ENCODE measurements around the gene SIRPB2.

Gene SIRPB2

DNA sequence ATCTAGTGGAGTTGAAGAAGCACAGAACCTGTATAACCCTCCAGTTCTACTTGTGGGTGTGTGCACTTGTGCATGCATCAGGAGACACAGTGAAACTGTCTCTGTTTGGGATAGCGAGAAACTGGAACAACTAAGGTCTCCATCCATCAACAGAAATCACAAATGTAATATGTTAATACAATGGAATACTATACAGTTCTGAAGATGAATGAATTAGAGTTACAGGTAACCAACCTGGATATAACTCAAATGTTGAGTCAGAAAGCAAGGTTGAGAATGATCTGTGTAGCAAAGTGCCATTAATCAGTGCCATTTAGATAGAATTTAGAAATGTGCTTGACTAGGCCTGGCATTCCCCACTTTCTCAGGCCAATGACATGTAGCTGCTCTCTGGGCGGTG is 20.0 kb downstream of the SIRPB2 start:
- DNase-seq (ENCODE audit: low spot score), result no peak

DNA sequence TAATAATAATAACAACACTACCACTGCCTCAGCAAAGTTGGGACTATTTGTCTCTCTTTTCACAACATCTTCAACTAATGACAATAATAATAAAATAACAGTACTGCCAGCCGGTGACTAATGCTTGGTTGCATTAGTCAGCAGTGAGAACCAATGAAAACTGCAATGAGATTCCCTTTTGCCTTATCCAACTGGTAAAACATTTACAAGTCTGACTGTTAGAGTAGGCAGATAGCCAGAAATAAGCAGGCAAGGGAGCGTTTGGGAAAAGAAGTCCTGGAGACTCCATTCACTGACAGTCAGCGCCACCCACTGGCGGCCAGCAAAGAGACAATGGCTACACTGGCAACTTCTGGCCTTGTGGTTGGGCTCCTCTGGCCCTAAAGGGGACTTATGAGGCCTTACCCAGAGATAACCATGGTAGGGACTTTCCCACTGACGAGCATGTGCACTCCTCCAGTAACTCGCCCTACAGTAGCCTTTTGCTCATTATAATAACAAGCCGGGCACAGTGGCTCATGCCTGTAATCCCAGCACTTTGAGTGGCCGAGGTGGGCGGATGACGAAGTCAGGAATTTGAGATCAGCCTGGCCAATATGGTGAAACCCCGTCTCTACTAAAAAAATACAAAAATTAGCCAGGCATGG is 21.2 kb downstream of the SIRPB2 start:
- DNase-seq (ENCODE audit: low spot score), result peak; percentile 84

DNA sequence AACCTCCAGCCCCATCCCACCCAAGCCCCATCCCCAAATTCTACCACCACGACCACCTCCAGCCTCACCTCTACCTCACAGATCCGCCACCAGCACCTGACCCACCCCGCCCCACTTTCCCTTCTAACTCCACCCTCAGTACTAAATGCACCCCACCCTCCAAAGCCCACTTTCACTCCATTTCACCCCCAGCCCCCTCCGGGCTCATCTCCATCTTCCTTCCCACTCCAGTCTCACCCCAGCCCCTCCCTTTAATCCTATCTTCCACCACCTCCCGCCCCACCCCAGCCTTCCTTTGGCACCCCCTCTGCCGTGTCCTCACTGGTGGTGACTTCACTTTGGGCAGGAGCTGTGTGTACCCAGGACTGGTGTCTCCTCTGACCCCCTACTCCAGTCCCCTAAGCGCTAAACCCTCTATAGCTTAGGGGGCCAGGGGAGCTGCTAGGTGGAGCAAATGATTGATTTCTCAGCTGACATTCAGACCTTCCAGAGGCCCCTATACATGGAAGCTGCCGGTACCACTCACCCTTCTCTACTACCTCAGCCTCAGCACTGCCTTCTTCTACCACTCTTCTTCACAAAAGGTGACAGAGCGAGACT is 21.8 kb downstream of the SIRPB2 start:
- DNase-seq (ENCODE audit: low spot score), result no peak

DNA sequence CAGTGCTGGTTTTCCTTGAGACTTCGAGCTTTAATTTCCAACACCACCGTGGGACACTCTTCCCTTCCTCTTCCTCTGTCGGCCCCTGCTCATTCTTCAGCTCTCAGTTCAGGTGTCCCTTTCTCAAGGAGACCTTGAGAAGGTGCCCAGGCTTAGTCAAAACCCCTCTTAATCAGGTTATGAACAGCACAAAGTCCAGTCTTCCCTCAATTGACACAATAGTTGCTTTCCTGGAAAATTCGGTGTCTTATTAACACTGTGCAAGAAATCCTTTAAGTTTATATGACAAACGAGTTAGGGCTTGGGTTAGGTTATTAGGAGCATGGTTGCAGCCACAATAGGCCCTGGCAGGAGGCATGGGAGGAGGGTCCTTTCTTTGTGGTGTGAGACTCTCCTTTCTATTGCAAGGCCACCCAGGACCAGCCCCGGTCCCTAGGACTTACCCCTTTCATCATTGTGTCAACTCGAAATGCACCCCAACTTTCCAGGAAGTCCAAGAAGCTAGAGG is 23.0 kb downstream of the SIRPB2 start:
- DNase-seq (ENCODE audit: low spot score), result no peak

DNA sequence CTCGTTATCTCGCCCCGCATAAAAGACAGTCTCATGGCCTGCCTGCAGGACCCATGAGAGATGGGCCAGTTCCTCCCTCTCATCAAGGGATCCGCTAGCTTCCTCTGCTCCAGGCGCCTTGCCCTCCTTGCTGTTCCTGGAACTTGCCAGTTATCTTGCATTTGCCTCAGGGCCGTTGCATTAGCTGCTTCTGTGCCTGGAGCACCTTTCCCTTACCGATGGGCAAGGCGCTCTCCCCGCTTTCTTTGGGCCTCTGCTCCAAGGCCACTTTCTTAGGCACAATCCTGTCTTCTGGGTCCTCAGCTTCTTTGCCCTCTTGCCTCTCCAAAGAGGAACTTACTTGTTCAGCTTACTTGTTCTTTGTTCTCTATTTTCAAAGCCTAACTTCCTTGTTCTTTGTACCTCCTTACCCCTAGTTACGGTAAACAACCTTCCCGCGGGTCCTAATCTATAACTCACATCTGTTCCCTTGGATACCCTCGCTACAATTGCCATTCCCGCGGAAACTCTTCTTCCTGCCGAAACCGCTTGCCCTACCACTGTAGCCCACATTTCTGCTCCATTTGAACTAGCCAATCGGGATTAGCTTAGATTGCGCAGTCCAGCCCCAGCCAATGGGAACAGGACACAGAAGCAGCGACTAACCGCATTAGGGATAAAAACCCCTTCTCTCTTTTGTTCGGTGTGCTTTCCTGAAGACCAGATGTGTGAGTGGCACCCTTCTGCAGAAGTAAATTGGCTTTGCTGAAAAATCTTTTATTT is 23.7 kb downstream of the SIRPB2 start:
- DNase-seq (ENCODE audit: low spot score), result peak; percentile 53

DNA sequence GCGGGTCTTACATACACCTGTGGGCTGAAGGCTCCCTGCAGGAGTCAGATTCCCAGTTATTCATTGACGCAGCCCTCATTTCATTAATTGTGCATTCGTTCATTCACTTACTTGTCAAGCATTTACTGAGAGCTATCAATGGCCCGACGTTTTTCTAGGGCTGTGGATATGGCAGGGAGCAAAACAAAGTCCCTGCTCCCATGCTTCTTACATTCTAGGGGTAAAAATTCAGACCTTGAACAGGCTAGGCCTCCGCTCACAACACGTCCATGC is 24.2 kb downstream of the SIRPB2 start:
- no peak for DNase-seq (ENCODE audit: low spot score)

DNA sequence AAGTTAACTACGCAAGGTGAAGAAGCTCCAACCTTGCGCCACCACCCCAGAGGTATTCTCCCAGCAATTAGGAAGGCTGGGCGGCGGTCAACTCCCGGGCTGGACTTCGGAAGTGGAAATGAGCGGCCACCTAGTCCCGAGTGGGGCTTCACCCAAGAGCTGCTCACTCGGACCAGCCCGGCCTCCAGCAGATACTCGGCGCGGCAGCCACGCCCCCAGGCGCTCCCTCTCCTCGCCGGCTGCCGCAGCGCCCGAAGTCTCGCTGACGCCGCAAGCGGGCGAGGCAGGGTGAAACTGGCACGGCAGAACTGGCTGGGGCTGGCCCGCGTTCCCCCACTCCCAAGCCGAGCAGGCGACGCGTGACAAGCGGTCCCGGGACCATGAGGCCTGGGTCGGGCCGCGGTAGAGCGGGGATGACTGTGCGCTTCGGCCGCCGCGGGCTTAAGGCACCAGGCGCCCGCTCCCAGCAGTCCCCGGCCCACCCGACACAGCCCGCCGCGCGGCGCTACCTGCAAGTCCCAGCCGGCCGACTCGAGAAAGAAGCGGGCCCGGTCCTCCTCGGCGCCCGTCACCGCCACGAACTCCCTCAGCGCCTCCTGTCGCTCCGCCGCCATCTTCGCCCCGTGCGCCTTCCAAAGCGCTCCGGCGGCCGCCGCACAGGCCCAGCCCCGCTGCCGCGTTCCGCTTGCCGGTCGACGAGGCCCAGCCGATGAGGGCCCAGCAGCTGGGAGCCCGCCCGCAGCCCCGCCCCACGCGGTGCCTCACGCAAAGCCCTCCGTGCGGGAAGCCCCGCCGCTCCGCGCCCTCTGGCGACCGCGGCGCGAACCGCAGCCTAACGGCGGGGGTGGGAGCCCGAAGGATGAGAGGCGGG is 24.8 kb downstream of the SIRPB2 start, which contains the start of gene NSFL1C:
Gene NSFL1C, minus strand, starts transcription at position 639 of the 871 bp plus-strand sequence. Its CDS starts 25 bp downstream, at position 614.
- peak; percentile 98 for DNase-seq (ENCODE audit: low spot score)

DNA sequence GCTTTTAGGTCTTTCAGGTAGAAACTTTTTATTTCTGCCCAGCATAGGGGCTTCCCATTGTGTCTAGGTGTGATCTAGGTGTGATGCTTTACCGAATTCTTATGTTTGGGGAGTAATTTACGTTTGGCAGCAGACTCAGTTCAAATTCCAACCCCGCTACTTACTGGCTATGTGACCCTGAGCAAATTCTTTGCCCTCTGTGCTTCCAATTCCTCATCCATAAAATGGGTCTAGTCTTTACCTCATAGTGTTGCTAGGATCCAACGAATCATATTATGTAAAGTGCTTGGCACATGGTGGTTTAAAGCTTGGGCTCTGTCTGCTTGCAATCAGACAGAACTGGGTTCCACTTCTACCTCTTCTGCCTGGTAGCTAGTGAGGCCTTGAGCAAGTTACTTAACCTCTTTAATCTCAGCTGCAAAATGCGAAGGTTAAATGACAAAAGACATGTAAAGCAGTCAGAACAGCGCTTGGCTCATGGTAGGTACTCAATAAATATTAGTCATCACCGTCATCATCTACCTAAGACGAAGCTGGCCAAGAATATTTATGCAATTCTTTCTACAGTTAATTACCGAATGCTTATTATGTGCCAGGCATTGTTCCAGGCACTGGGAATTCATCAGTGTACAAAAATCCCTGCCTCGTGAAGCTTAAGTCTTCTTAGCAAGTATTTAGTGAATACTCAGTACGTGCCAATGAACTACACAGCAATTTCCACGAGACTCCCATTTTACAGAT is 25.6 kb downstream of the SIRPB2 start:
- DNase-seq (ENCODE audit: low spot score), result peak; percentile 7

DNA sequence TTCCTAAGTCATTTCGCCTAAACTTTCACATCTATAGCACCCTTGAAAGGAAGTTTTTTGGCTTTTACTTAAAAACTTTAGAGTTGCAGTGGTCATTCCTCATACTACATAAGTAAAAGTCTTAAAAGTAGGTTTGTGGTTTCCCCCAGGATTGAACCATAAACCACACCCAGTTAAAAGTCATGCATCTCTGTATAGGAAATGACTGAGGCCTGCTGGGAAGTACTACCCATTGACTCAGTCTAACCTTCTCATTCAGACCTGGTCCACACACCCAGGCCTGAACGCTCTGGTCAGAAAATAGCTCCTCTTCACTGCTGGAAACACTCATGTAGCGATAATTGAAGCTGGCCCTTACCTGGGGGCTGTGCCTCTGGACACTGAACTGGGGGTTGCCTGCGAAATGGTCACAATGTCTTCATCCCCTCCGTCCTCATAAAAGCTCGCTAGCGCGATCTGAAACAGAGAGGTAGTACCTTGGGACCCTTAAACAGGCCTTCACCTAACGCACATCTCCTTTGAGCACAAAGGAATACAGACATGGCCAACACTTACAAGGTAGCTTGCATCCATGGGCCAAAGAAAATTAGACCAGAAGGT is 27.1 kb downstream of the SIRPB2 start:
- peak; percentile 24 for DNase-seq (ENCODE audit: low spot score)

DNA sequence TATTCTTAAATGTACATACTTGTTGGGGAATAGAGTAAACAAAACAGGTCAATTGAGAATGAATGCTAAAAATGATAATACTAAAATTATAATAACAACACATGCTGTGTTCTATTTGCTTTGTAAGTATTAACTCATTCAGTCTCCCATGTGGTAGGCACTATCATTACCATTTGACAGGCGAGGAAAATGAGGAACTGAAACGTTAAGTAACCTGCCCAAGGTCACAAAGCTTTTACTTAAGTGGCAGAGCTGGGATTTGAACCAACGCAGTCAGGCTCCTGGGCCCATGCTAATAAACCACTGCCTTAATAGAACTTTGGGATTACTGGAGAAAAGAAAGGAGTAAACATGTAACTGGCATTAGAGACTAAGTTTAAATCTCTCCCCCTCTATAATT is 28.4 kb downstream of the SIRPB2 start:
- DNase-seq (ENCODE audit: low spot score), result no peak

DNA sequence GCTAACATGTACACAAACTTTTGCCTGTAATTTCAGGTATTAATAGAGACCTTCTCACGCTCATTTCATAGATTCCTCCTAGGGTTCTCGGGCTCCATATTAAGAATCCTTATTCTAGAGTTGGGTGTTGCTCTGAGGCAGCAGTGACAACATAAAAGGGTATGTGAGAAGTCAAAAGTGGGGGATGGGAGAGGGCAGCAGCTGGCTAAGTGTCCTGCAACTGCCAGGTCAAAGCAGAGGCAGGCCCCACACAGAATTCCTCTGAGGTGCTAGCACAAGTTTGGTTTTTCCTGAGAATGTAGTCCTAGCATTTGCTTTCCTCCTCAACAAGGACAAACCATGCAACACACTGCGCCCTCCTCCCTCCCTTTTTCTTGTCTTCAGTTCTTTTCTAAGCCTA is 29.2 kb downstream of the SIRPB2 start:
- DNase-seq (ENCODE audit: low spot score), result no peak

DNA sequence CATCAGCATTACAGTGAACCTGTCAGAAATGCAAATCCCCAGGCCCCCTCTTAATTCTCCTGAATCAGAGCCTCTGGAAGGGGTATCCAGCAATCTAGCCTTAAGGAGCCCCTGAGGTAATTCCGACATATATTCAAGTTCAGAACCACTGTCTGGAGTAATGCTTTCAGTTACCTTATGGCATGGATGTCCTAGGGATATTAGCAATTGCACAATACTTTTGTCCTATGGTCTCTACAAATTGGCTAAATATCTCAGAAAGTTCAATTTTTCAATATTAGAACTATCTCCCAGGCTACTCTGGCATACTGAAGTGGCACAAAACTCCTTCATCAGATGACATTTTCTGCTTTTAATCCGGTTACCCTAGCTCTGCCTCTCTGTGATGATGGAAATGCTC is 30.9 kb downstream of the SIRPB2 start:
- no peak for DNase-seq (ENCODE audit: low spot score)

DNA sequence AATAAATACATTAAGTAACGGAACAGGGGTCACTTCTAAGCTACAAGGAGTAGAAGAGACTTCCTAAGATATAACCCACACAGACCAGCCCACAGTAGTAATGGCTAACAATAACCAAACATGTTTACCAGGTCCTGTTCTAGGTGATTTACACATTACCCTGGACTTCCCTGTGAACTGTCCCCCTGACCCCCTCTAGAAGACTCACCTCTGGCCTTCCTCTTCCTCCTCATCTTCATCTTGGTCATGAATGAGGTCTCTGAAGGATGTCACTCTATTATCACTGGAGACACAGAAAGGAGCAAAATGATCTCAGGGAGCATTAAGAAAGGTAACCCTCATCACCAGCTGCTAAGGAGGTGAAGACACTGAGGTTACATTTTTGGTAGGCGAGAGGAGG is 33.2 kb downstream of the SIRPB2 start:
- no peak for DNase-seq (ENCODE audit: low spot score)

DNA sequence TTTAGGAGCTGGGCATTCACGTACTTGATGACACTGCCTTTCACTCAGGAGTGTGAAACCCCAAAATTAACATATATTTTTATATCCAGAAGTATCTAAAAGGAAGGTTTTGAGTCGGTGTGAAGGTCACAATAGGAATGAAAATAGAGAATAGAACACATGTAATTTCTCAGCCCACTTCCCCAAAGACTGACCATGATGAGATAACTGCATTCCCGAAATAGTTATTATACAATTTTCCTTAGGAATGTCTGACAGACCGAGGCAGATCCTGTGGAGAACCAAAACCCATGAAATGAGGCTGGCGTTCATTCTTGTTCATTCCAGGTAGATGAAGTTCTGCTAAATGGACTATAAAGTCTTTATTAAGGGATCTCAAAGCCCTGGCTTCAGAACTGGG is 34.9 kb downstream of the SIRPB2 start:
- no peak for DNase-seq (ENCODE audit: low spot score)

DNA sequence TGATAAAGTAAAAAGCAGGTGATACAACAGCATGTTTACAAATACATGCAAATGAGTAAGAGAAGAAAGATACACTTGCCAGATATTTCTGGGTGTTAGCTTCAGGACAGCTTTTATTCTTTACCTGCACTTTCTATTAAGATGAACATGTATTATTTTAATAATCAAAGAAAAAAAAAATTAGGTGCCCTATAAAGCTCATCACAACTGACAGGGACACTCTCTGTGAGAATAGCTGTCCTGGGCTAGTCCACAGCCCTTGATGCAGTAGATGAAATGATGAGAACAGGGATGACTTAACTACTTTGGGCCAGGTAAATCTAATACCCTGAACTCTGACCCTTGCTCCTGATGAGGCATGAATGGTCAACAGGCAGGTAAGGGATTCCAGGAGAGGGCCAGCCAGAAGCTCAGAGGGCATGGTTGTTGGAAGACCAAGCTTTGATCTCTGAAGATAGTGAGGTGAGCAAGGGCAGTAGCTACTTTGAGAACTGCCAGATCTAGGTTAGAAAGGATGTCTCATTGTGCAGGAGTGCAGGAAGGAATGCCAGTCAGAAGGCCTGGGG is 40.2 kb downstream of the SIRPB2 start:
- DNase-seq (ENCODE audit: low spot score), result no peak

DNA sequence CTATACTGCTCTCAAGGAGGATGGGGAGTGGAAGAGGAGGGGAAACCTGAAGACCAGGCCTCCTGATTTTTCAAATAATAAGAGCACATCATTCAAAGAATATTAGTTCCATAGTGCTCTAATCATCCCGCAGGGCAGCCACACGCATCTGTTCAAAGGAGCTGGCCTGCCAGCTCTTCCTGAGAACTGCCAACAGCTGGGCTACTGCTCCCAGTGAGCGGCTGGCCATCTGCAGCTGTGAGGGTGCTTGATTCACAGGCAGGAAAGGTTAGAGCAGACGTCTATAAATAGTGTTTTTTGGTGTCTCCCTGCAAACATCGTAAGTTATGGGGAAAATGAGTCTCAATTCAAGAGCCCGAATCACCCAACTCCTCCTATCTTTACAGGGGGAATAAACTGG is 41.9 kb downstream of the SIRPB2 start:
- no peak for DNase-seq (ENCODE audit: low spot score)

DNA sequence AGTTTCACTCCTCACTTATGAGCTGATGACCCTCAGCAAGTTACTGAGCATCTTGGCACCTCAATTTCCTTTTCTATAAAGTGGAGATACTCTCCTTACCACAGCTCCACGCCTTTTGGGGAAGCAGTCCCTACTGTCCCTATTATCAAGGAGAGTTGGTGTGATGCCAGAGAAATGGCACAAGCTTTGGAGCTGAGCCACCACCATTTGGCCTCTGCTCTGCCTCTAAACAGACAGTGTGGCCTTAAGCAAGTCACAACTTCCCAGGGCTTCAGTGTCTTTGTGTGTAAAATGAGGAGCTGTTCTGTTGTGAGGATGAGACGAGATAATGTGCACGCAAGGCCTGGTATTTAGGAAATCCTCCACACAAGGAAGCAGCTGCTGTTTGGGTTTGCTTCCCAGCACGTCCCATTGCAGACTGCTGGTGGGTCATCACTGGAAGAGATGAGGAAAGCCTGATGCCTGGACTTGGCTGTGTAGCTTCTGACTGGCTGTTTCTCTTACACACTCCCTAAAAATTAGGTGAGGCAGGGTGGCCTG is 43.1 kb downstream of the SIRPB2 start:
- DNase-seq (ENCODE audit: low spot score), result no peak

DNA sequence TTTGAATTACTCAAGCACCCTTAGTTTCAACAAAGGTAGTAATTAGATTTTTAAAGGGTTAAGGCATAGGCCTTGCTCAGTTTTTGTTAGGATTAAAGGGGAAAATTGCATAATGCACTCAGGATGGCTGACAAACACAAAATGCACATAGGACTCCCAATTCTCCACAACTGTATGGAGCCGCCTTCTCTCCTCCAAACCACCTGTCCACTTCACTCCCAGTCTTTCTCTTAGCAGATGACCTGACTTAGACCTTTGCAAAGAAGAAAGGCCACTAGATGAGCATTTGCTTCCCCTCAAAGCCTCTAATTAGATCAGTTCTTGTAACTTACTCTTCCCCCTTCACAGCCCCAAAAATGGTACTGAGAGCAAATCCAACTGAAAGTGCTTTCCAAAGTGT is 44.7 kb downstream of the SIRPB2 start:
- no peak for DNase-seq (ENCODE audit: low spot score)

DNA sequence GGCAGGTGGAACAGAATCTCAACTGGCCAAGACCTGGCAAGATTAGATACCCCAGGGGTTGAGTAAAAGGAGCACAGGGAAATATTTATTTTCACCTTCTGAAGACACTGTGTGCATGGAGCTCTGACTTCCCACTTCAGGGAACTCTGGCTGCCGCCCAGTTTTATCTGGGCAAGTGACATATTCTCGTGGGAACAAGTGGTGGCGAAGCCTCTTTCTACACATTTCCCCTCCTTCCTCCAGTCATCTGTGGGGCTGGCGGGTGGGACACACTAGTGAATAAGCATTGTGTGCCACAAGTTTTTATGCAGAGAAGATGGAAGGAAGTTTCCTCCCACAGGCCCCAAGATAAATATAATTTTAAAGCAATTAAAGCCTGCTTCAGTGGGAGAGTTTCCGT is 48.1 kb downstream of the SIRPB2 start:
- DNase-seq (ENCODE audit: low spot score), result no peak

DNA sequence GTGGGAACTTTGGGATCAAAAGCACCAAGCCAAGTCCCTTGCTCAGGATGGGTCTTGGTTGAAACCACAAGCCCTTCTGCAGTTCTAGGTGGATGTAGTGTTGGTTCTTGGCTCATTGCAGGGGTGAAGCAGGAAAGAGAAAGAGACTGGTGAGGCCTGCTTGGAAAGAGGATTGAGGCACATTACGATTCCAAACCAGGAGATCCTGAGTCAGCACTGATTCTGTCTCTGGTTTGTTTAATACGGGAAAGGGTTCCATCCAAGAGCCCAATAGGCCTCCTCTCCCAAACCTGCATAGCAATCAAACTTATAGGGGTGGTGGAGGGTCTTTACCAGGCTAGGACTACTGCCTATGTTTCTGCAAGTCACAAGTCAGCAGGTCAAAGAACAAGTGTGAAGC is 48.9 kb downstream of the SIRPB2 start:
- DNase-seq (ENCODE audit: low spot score), result no peak

DNA sequence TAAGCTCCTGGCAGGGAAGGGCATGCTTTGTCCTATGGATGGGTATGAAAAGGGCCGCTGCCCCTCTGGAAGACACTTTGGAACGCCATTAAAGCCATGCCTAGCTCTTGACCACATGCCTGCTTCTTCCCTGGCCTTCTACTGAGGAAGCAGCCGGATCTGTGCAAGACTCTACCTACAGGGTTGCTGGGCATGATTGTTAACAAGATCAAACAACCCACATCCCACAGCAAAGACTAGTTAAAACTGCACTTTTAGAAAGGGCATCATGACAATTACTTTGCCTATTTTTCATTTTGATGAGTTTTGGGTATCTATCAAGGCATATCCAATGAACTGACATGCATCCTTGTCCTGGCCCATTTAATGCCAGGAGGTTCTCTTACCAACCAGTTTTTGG is 50.1 kb downstream of the SIRPB2 start:
- DNase-seq (ENCODE audit: low spot score), result no peak

All from ecto neural progenitor cell (in vitro differentiated cells).